Upper lobe of left lung (tissue), 6 donors: ENCODE data around the gene TMTC1. TPM values are rescaled to one million over a fixed set of nuclear protein-coding genes. Genes with fewer than 3 reads are reported as not detected.

Experiments
- ATAC-seq, 2 donors: fragments of 200-7000 bp; cut with Tn5 transposase; one replicate each; pipeline ENCODE4 v1.9.1; 2022; ENCODE audit warnings: mild to moderate bottlenecking in 2 of 2, moderate library complexity in 2 of 2; ENCODE audit not compliant: low FRiP score in 2 of 2
- DNase-seq, 2 donors: peaks; one replicate each; pipeline ENCODE4 v3.0.0-alpha.2; 2019 to 2020
- H3K27ac ChIP-seq, 4 donors: fragments of 200-600 bp; sonication (generic); one replicate each; pipeline ENCODE4 v1.5.1; 2016 to 2019
- H3K27me3 ChIP-seq, 4 donors: fragments of 200-600 bp; sonication (generic); one replicate each; pipeline ENCODE4 v1.5.1; 2017 to 2019
- H3K36me3 ChIP-seq, 4 donors: fragments of 200-600 bp; sonication (generic); one replicate each; pipeline ENCODE4 v1.5.1; 2016 to 2019
- H3K4me1 ChIP-seq, 4 donors: fragments of 200-600 bp; sonication (generic); one replicate each; pipeline ENCODE4 v1.5.1; 2018 to 2019
- H3K4me3 ChIP-seq, 4 donors: fragments of 200-600 bp; sonication (generic); one replicate each; pipeline ENCODE4 v1.5.1; 2017 to 2019; ENCODE audit warnings: mild to moderate bottlenecking in 2 of 4, moderate library complexity in 1 of 4
- H3K9me3 ChIP-seq, 4 donors: fragments of 200-600 bp; sonication (generic); one replicate each; pipeline ENCODE4 v1.5.1; 2018 to 2019
- CTCF ChIP-seq, 6 experiments: fragments of 450-650 bp in 4 of 6; fragments of 200-600 bp in 2 of 6; sonication (generic) in 2 of 6; IDR thresholded peaks; one replicate each; pipeline ENCODE4 v1.5.1; 2016 to 2019; ENCODE audit warnings: antibody characterized with exemption in 6 of 6
- EP300 ChIP-seq, 4 donors: sonication (generic); formaldehyde crosslinking; IDR thresholded peaks; one replicate each; pipeline ENCODE4 v1.5.1; 2017; ENCODE audit warnings: antibody characterized with exemption in 4 of 4, control low read depth in 2 of 4
- POLR2A ChIP-seq, 4 donors: fragments of 450-650 bp; IDR thresholded peaks; one replicate each; pipeline ENCODE4 v1.5.1; 2016 to 2017; ENCODE audit warnings: antibody characterized with exemption in 4 of 4, mild to moderate bottlenecking in 2 of 4
- POLR2AphosphoS5 ChIP-seq, 2 donors: sonication (generic); formaldehyde crosslinking; IDR thresholded peaks; one replicate each; pipeline ENCODE4 v1.5.1; 2017; ENCODE audit warnings: antibody characterized with exemption in 2 of 2
- WGBS, 2 donors: methylation state at CpG; one replicate each; pipeline ENCODE4 v1.1.5; 2017 to 2018; 5-methylcytosine and 5-hydroxymethylcytosine counted together
- total RNA-seq, 6 donors: library from RNA; depleted of rRNA in 4 of 6; stranded (reverse); fragments of >200 nt in 4 of 6; gene quantifications; one replicate each; pipeline versions ENCODE4 v1.1.0 to v1.2.1, GENCODE V29; 2016 to 2021
- donor health status: DM: no; HTN: no; CAD: no; lungs with moderate emphysema.
- donor health status: DM: no; HTN: yes; CAD: no; lungs with severe emphysema.

Gene TMTC1
- total RNA-seq, 6 donors from 2014 or later = 25.1 to 39.3 (median 29.7) TPM

GRCh38 chr12:29543036-29543435 lies 240.7 kb downstream of the TMTC1 start:
- no peak for ATAC-seq
- DNase-seq = no peak
- Histone ChIP-seq H3K4me3 (peak overlapping the region in 1 of 4 donors; percentile 7), H3K27ac (no peak overlapping the region), H3K27me3 (no peaks in the 10 kb centered on the region), H3K9me3 (no peaks in the 10 kb centered on the region), H3K36me3 (no peaks in the 10 kb centered on the region), H3K4me1 (peaks cover 10 to 24% (median 20%) of the 10 kb centered on the region in 4 donors)
- 59 to 65% methylated on average over 4 of the region's 4 CpGs for WGBS, 2 donors
- TF ChIP-seq EP300 (IDR thresholded peaks at IDR 0.05) (no peak), POLR2AphosphoS5 (IDR thresholded peaks at IDR 0.05) (no peak), CTCF (IDR thresholded peaks at IDR 0.05) (no peak)

GRCh38 chr12:29537298-29537697 lies 246.4 kb downstream of the TMTC1 start:
- no peak for ATAC-seq
- 71 to 75% methylated on average over 2 of the region's 2 CpGs for WGBS, 2 donors
- no peak for DNase-seq
- H3K9me3 ChIP-seq = no peaks in the 10 kb centered on the region
- H3K27me3 ChIP-seq = no peaks in the 10 kb centered on the region
- no peak for TF ChIP-seq CTCF (IDR thresholded peaks at IDR 0.05)
- TF ChIP-seq EP300 (IDR thresholded peaks at IDR 0.05) = no peak
- TF ChIP-seq POLR2AphosphoS5 (IDR thresholded peaks at IDR 0.05) = no peak
- no peak for TF ChIP-seq POLR2A (IDR thresholded peaks at IDR 0.05)
- H3K4me3 ChIP-seq = no peak overlapping the region
- no peaks in the 10 kb centered on the region for H3K36me3 ChIP-seq
- no peaks in the 10 kb centered on the region for H3K4me1 ChIP-seq
- H3K27ac ChIP-seq = no peak overlapping the region

- no peak for TF ChIP-seq POLR2A (IDR thresholded peaks at IDR 0.05)
- no peak for TF ChIP-seq CTCF (IDR thresholded peaks at IDR 0.05)
- TF ChIP-seq EP300 (IDR thresholded peaks at IDR 0.05) = no peak
- TF ChIP-seq POLR2AphosphoS5 (IDR thresholded peaks at IDR 0.05) = no peak
- no peaks in the 10 kb centered on the region for H3K9me3 ChIP-seq
- 84 to 95% methylated on average over 2 of the region's 2 CpGs for WGBS, 2 donors
- no peak overlapping the region for H3K27ac ChIP-seq
- no peaks in the 10 kb centered on the region for H3K27me3 ChIP-seq
- H3K4me3 ChIP-seq = no peak overlapping the region
- ATAC-seq (no peak), DNase-seq (no peak)
- no peaks in the 10 kb centered on the region for H3K36me3 ChIP-seq
- H3K4me1 ChIP-seq = no peaks in the 10 kb centered on the region
Measured at GRCh38 chr12:29534935-29535334, 248.8 kb downstream of the TMTC1 start.

- Histone ChIP-seq H3K9me3 (no peaks in the 10 kb centered on the region), H3K4me3 (no peak overlapping the region), H3K36me3 (no peaks in the 10 kb centered on the region), H3K27me3 (no peaks in the 10 kb centered on the region), H3K27ac (no peak overlapping the region), H3K4me1 (no peaks in the 10 kb centered on the region)
- DNase-seq (no peak), ATAC-seq (no peak)
- 37 to 55% methylated on average over 4 of the region's 4 CpGs for WGBS, 2 donors
- TF ChIP-seq CTCF (IDR thresholded peaks at IDR 0.05) (no peak), EP300 (IDR thresholded peaks at IDR 0.05) (no peak), POLR2AphosphoS5 (IDR thresholded peaks at IDR 0.05) (no peak), POLR2A (IDR thresholded peaks at IDR 0.05) (no peak)
Measured at GRCh38 chr12:29533815-29534489, 249.8 kb downstream of the TMTC1 start.

- H3K36me3 ChIP-seq = no peaks in the 10 kb centered on the region
- TF ChIP-seq EP300 (IDR thresholded peaks at IDR 0.05) = no peak
- no peak for TF ChIP-seq POLR2A (IDR thresholded peaks at IDR 0.05)
- no peak for TF ChIP-seq CTCF (IDR thresholded peaks at IDR 0.05)
- no peak for TF ChIP-seq POLR2AphosphoS5 (IDR thresholded peaks at IDR 0.05)
- no peaks in the 10 kb centered on the region for H3K4me1 ChIP-seq
- no peak for ATAC-seq
- no peak for DNase-seq
- no peaks in the 10 kb centered on the region for H3K9me3 ChIP-seq
- 31 to 39% methylated on average over 1 of the region's 1 CpG for WGBS, 2 donors
- no peaks in the 10 kb centered on the region for H3K27me3 ChIP-seq
- no peak overlapping the region for H3K27ac ChIP-seq
- no peak overlapping the region for H3K4me3 ChIP-seq
Measured at GRCh38 chr12:29531471-29531870, 252.3 kb downstream of the TMTC1 start.
